GM12878 (cell line): ENCODE data around the gene VIPR1. TPM values are rescaled to one million over a fixed set of nuclear protein-coding genes. Genes with fewer than 3 reads are reported as not detected.

Source experiments
- ATAC-seq: fragments of 200-7000 bp; cut with Tn5 transposase; 3 replicates; pipeline ENCODE4 v1.9.1; 2020; ENCODE audit warnings: mild to moderate bottlenecking, moderate library complexity
- BruUV-seq: library from RNA; stranded (reverse); fragments of 400-500 nt; replicated peaks from 2 replicates; lab custom pipeline; 2021; lab: Mats Ljungman, UMichigan
- CTCF ChIA-PET: fragments of 300-600 bp; sonication (Branson Sonifier 250); formaldehyde crosslinking; extraction: SDS; loops from one replicate; lab custom pipeline; 2021; ENCODE audit warnings: inconsistent platforms; lab: Yijun Ruan, JAX
- POLR2A ChIA-PET: fragments of 350-600 bp; formaldehyde crosslinking; extraction: SDS; loops from one replicate; lab custom pipeline; 2021; ENCODE audit warnings: inconsistent platforms; lab: Charles Lee
- RAD21 ChIA-PET: fragments of 300-600 bp; sonication (Branson Sonifier 250); formaldehyde crosslinking; loops from one replicate; lab custom pipeline; 2023; ENCODE audit warnings: antibody characterized with exemption; ENCODE audit not compliant: unreplicated experiment; lab: Charles Lee
- SMC1A ChIA-PET: fragments of 300-600 bp; sonication (Branson Sonifier 250); formaldehyde crosslinking; loops from one replicate; lab custom pipeline; 2023; ENCODE audit not compliant: unreplicated experiment, uncharacterized antibody; lab: Charles Lee
- DNase-seq: peaks from one replicate; pipeline ENCODE4 v3.0.0-alpha.2; 2011; ENCODE audit warnings: low read depth, low spot score
- FAIRE-seq: peaks from 3 replicates; lab custom pipeline; 2011; peaks lifted over from hg19 to GRCh38; lab: Jason Lieb, UNC
- H2AFZ ChIP-seq: 2 replicates; pipeline ENCODE4 v1.6.0; 2011; ENCODE audit warnings: low read depth, low read length, control low read depth; ENCODE audit not compliant: control insufficient read depth
- H3K27ac ChIP-seq: 2 replicates; pipeline ENCODE4 v1.5.1; 2011; ENCODE audit warnings: control low read depth; ENCODE audit not compliant: control insufficient read depth, insufficient read depth
- H3K27me3 ChIP-seq, 2 experiments: replicated peaks in 1 of 2; 2 replicates each; pipeline versions ENCODE4 v1.6.0 to v1.6.1; 2011; ENCODE audit warnings: low read length in 1 of 2; ENCODE audit not compliant: control insufficient read depth in 2 of 2, insufficient read depth in 2 of 2
- H3K36me3 ChIP-seq, 2 experiments: 2 replicates each; pipeline ENCODE4 v1.5.1; 2011; ENCODE audit warnings: low read length in 1 of 2; ENCODE audit not compliant: control insufficient read depth in 2 of 2, insufficient read depth in 2 of 2
- H3K4me1 ChIP-seq: 2 replicates; pipeline ENCODE4 v1.6.1; 2011; ENCODE audit warnings: mild to moderate bottlenecking, low read length, moderate library complexity, mixed read lengths; ENCODE audit not compliant: control insufficient read depth, insufficient read depth
- H3K4me2 ChIP-seq: 2 replicates; pipeline ENCODE4 v1.6.0; 2011; ENCODE audit warnings: control low read depth; ENCODE audit not compliant: control insufficient read depth, insufficient read depth
- H3K4me3 ChIP-seq: fragments of 200-600 bp; sonication (generic); 2 replicates; pipeline ENCODE4 v1.5.1; 2016
- H3K79me2 ChIP-seq: 2 replicates; pipeline ENCODE4 v1.6.0; 2011; ENCODE audit warnings: low read length; ENCODE audit not compliant: control insufficient read depth, insufficient read depth
- H3K9ac ChIP-seq: 2 replicates; pipeline ENCODE4 v1.8.0; 2011; ENCODE audit warnings: low read length, control low read depth, mixed read lengths; ENCODE audit not compliant: control insufficient read depth, insufficient read depth
- H3K9me3 ChIP-seq: replicated peaks from 3 replicates; pipeline ENCODE4 v1.5.1; 2011; ENCODE audit warnings: mild to moderate bottlenecking, low read length; ENCODE audit not compliant: control insufficient read depth, insufficient read depth
- H4K20me1 ChIP-seq: 2 replicates; pipeline ENCODE4 v1.6.0; 2011; ENCODE audit not compliant: control insufficient read depth, insufficient read depth
- E4F1 ChIP-seq: fragments of 450-650 bp; IDR thresholded peaks from 2 replicates; pipeline ENCODE4 v1.6.1; 2018; ENCODE audit warnings: borderline replicate concordance, mild to moderate bottlenecking; ENCODE audit not compliant: partially characterized antibody
- STAT1 ChIP-seq: fragments of 450-650 bp; conservative IDR thresholded peaks from 2 replicates; pipeline ENCODE4 v1.6.1; 2014; ENCODE audit warnings: antibody characterized with exemption, mild to moderate bottlenecking
- WGBS: methylation state at CpG from one replicate; pipeline ENCODE4 v1.1.6; 2016; ENCODE audit warnings: low lambda C conversion rate; ENCODE audit not compliant: insufficient replicate concordance, insufficient coverage; ENCODE audit errors: missing lambda C conversion rate; 5-methylcytosine and 5-hydroxymethylcytosine counted together
- in situ Hi-C: fragments of 300-500 bp; cut with MboI; formaldehyde crosslinking; loops from 9 replicates; pipeline ENCODE4 v1.14.3; 2018; ENCODE audit warnings: mixed read lengths
- intact Hi-C: fragments of 100-400 bp; cut with micrococcal nuclease; formaldehyde crosslinking; loops from one replicate; pipeline ENCODE4 v1.14.2; 2022; ENCODE audit not compliant: unreplicated experiment
- polyA plus RNA-seq, 11 experiments: library from polyadenylated mRNA; depleted of rRNA in 4 of 11; unstranded in 6 of 11; stranded (reverse) in 5 of 11; fragments of >200 nt; fragmentation: Nextera tagmentation in 4 of 11; fragmentation: Illumina TruSeq in 1 of 11; extraction: Ambion mirVana in 4 of 11; extraction: Trizol in 1 of 11; gene quantifications; 1 replicate in 1 of 11; 2 replicates in 10 of 11; pipeline versions ENCODE4 v1.2.1 to v1.2.3, GENCODE V29; 2011 to 2016; ENCODE audit warnings: inconsistent platforms in 2 of 11, missing spikeins in 2 of 11, low read depth in 1 of 11
- total RNA-seq, 4 experiments: library from RNA; depleted of rRNA in 3 of 4; stranded (reverse); fragments of >200 nt in 3 of 4; fragmentation: Illumina TruSeq in 1 of 4; extraction: Trizol in 1 of 4; gene quantifications; 2 replicates each; pipeline versions ENCODE4 v1.2.1 to v1.2.3, GENCODE V29; 2013 to 2021

The VIPR1 gene
- total and polyA plus RNA-seq, 10 of the 15 experiments (the other 5 are each of a cell fraction or from before 2014, with no cell fraction given): 0.03 to 0.28 (median 0.12) TPM; not detected in 6

- Histone ChIP-seq H3K27ac (no peak overlapping the region), H3K4me2 (peak overlapping the region; percentile 100), H3K79me2 (no peaks in the 10 kb centered on the region), H4K20me1 (no peaks in the 10 kb centered on the region), H3K36me3 (no peaks in the 10 kb centered on the region), H3K4me3 (peak overlapping the region; percentile 87; the same call in 1 of the 2 replicates), H3K4me1 (peaks cover 6% of the 10 kb centered on the region; the same call in 1 of the 2 replicates), H3K9ac (no peak overlapping the region), H2AFZ (peak overlapping the region; percentile 94), H3K9me3 (no peaks in the 10 kb centered on the region), H3K27me3 (peaks cover 6 to 13% of the 10 kb centered on the region in 2 experiments)
- no peak for DNase-seq
- intact Hi-C loops: no loop called here
- ChIA-PET POLR2A (no interaction called here), CTCF (interaction anchor here (0.7 to 2.0 kb wide), 3 partner anchors 10 to 375 kb away, joined by 3 to 4 read pairs (median 3); no protein-coding TSS in a partner anchor), SMC1A (no interaction called here), RAD21 (no interaction called here)
- in situ Hi-C loops: no loop called here
- ATAC-seq: no peak; the same call in 2 of the 3 replicates
- FAIRE-seq: no peak
- no TSS peak for BruUV-seq
- TF ChIP-seq STAT1 (no peak), E4F1 (no peak)
- 9% methylated on average over 27 of the region's 27 CpGs for WGBS
Observed at GRCh38 chr3:42501321-42501680, 1.1 kb upstream of the VIPR1 start.
